K562 (cell line): Measurements from ENCODE around the gene ZNF358. TPM values are rescaled to one million over a fixed set of nuclear protein-coding genes. Genes with fewer than 3 reads are reported as not detected.

Experiments
- ARID1B ChIP-seq: fragments of 450-650 bp; IDR thresholded peaks from 2 replicates; pipeline ENCODE4 v1.6.1; 2016; ENCODE audit warnings: antibody characterized with exemption, mild to moderate bottlenecking, inconsistent platforms
- CAMTA2 ChIP-seq: fragments of 250-450 bp; sonication (Bioruptor Pico); conservative IDR thresholded peaks from 2 replicates; pipeline ENCODE4 v1.5.1; 2022
- CC2D1A ChIP-seq: fragments of 450-650 bp; IDR thresholded peaks from 2 replicates; pipeline ENCODE4 v1.6.1; 2017; ENCODE audit warnings: mild to moderate bottlenecking
- ETV5 ChIP-seq: sonication (generic); formaldehyde crosslinking; IDR thresholded peaks from 2 replicates; pipeline ENCODE4 v1.4.0; 2020; ENCODE audit warnings: low read depth, mild to moderate bottlenecking, missing genetic modification reagents
- HLTF ChIP-seq: fragments of 450-650 bp; IDR thresholded peaks from 2 replicates; pipeline ENCODE4 v1.6.1; 2016
- L3MBTL2 ChIP-seq: fragments of 450-650 bp; IDR thresholded peaks from 2 replicates; pipeline ENCODE4 v1.6.1; 2016; ENCODE audit warnings: mild to moderate bottlenecking, moderate library complexity
- MAFG ChIP-seq: fragments of 450-650 bp; conservative IDR thresholded peaks from 2 replicates; pipeline ENCODE4 v1.6.1; 2016; ENCODE audit warnings: missing genetic modification characterization, missing compliant biosample characterization
- NCOR1 ChIP-seq: fragments of 450-650 bp; IDR thresholded peaks from 2 replicates; pipeline ENCODE4 v1.6.1; 2016; ENCODE audit warnings: mild to moderate bottlenecking, moderate library complexity
- RAD21 ChIP-seq, 2 experiments: fragments of 250-450 bp in 1 of 2; fragments of 450-650 bp in 1 of 2; sonication (Bioruptor Pico) in 1 of 2; formaldehyde crosslinking in 1 of 2; IDR thresholded peaks in 1 of 2; conservative IDR thresholded peaks in 1 of 2; 2 replicates each; pipeline versions ENCODE4 v1.4.0 to v1.8.0; 2020 to 2022; ENCODE audit warnings: mild to moderate bottlenecking in 2 of 2, moderate library complexity in 1 of 2
- SRSF9 ChIP-seq: fragments of 200-400 bp; formaldehyde crosslinking; IDR thresholded peaks from 2 replicates; pipeline ENCODE4 v1.6.1; 2017; ENCODE audit warnings: low read depth, low read length, borderline replicate concordance
- STAG1 ChIP-seq: sonication (generic); formaldehyde crosslinking; IDR thresholded peaks from 2 replicates; pipeline ENCODE4 v1.5.0; 2020; ENCODE audit warnings: missing genetic modification reagents, borderline replicate concordance
- ZNF133 ChIP-seq: fragments of 250-450 bp; sonication (Bioruptor Pico); IDR thresholded peaks from 2 replicates; pipeline ENCODE4 v1.4.0; 2020; ENCODE audit warnings: mild to moderate bottlenecking
- ZNF175 ChIP-seq: fragments of 200-800 bp; sonication (Bioruptor generic); IDR thresholded peaks from 2 replicates; pipeline ENCODE4 v1.6.1; 2016; ENCODE audit warnings: low read depth, mild to moderate bottlenecking, missing genetic modification characterization, missing compliant biosample characterization
- polyA plus RNA-seq, 8 experiments: library from polyadenylated mRNA; depleted of rRNA in 4 of 8; stranded (reverse) in 5 of 8; unstranded in 3 of 8; fragments of >200 nt; fragmentation: Nextera tagmentation in 2 of 8; fragmentation: Illumina TruSeq in 1 of 8; extraction: Ambion mirVana in 2 of 8; extraction: Trizol in 1 of 8; gene quantifications; 2 replicates each; pipeline versions ENCODE4 v1.2.1 to v1.2.3, GENCODE V29; 2011 to 2014; ENCODE audit warnings: inconsistent platforms in 1 of 8, missing spikeins in 1 of 8
- total RNA-seq, 7 experiments: library from RNA; depleted of rRNA in 6 of 7; stranded (reverse); fragments of >200 nt in 6 of 7; fragmentation: Illumina TruSeq in 2 of 7; extraction: Trizol in 2 of 7; gene quantifications; 2 replicates each; pipeline versions ENCODE4 v1.2.1 to v1.2.3, GENCODE V29; 2011 to 2021; ENCODE audit warnings: low replicate concordance in 1 of 7
- TF ChIP-seq, protein P1 (sequence below): fragments of 450-650 bp; IDR thresholded peaks from 2 replicates; pipeline ENCODE4 v1.6.1; 2018; ENCODE audit warnings: mild to moderate bottlenecking, low read depth; ENCODE audit not compliant: partially characterized antibody
- TF ChIP-seq, protein P2 (sequence below), 2 experiments: fragments of 450-650 bp; IDR thresholded peaks; 2 replicates each; pipeline ENCODE4 v1.6.1; 2016
- TF ChIP-seq, protein P3 (sequence below): sonication (generic); formaldehyde crosslinking; IDR thresholded peaks from 2 replicates; pipeline ENCODE4 v1.8.1; 2023; ENCODE audit warnings: mild to moderate bottlenecking, missing genetic modification reagents
- TF ChIP-seq, protein P4 (sequence below): fragments of 450-650 bp; IDR thresholded peaks from 2 replicates; pipeline ENCODE4 v1.6.1; 2017; ENCODE audit warnings: antibody characterized with exemption, mild to moderate bottlenecking
- TF ChIP-seq, protein P5 (sequence below): sonication (generic); formaldehyde crosslinking; IDR thresholded peaks from 2 replicates; pipeline ENCODE4 v1.8.0; 2022; ENCODE audit warnings: missing genetic modification reagents, mild to moderate bottlenecking, moderate library complexity, borderline replicate concordance

The ZNF358 gene
- total and polyA plus RNA-seq, 9 of the 15 experiments (the other 6 are each of a cell fraction or from before 2014, with no cell fraction given), result 0.04 to 17.2 (median 4.9) TPM

DNA sequence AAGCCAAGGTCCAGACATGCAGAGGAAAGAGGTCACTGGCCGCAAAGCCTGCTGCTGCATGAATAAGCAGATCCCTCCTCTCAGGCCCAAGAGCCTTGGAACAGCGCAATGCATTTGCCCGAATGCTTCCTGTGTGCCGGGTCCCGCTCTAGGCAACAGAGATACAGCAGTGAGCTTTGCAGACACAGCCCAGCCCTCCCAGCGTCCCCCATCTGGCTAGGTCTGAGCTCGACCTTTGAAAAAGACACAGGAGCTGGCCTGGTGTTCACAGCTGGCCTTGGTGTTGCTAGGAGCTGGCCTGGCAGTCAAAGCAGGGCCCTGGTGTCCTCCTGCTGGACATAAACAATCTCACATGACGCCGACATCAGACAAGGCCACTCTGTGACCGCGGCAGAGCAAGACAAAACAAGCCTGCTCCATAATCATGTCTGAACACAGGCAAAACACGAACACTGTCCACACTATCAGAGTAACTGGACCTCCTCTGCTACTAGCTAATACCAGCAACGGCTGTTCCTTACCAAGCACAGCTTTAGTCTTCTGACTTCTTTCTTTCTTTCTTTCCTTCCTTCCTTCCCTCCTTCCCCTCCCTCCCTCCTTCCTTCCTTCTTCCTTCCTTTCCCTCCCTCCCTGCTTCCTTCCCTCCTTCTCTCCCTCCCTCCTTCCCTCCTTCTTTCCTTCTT lies 21.3 kb upstream of the ZNF358 start (continued):
- TF ChIP-seq ETV5 (CRISPR knock-in tag), result peak; percentile 37; the same call in 1 of the 2 replicates
- TF ChIP-seq ARID1B, result peak; percentile 62; the same call in 1 of the 2 replicates
- TF ChIP-seq, protein P1, sequence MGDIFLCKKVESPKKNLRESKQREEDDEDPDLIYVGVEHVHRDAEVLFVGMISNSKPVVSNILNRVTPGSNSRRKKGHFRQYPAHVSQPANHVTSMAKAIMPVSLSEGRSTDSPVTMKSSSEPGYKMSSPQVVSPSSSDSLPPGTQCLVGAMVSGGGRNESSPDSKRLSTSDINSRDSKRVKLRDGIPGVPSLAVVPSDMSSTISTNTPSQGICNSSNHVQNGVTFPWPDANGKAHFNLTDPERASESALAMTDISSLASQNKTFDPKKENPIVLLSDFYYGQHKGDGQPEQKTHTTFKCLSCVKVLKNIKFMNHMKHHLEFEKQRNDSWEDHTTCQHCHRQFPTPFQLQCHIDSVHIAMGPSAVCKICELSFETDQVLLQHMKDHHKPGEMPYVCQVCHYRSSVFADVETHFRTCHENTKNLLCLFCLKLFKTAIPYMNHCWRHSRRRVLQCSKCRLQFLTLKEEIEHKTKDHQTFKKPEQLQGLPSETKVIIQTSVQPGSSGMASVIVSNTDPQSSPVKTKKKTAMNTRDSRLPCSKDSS, result peak; percentile 38
- TF ChIP-seq, protein P2, sequence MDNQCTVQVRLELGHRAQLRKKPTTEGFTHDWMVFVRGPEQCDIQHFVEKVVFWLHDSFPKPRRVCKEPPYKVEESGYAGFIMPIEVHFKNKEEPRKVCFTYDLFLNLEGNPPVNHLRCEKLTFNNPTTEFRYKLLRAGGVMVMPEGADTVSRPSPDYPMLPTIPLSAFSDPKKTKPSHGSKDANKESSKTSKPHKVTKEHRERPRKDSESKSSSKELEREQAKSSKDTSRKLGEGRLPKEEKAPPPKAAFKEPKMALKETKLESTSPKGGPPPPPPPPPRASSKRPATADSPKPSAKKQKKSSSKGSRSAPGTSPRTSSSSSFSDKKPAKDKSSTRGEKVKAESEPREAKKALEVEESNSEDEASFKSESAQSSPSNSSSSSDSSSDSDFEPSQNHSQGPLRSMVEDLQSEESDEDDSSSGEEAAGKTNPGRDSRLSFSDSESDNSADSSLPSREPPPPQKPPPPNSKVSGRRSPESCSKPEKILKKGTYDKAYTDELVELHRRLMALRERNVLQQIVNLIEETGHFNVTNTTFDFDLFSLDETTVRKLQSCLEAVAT (IDR thresholded peaks at IDR 0.05), result peak; percentile 74 to 87
- no peak for TF ChIP-seq ZNF133 (CRISPR knock-in tag)
- TF ChIP-seq SRSF9, result no peak
- TF ChIP-seq HLTF, result peak; percentile 89; the same call in 1 of the 2 replicates
- no peak for TF ChIP-seq ZNF175 (CRISPR knock-in tag)
- peak in 1 of 2 experiments; percentile 23; a peak in 2 of 4 replicates for TF ChIP-seq RAD21 (CRISPR knock-in tag; conservative IDR thresholded peaks at IDR 0.05 in 1 of 2, IDR thresholded peaks at IDR 0.05 in 1 of 2)
- no peak for TF ChIP-seq CAMTA2 (CRISPR knock-in tag)
- TF ChIP-seq STAG1 (CRISPR knock-in tag), result no peak
- TF ChIP-seq, protein P3, sequence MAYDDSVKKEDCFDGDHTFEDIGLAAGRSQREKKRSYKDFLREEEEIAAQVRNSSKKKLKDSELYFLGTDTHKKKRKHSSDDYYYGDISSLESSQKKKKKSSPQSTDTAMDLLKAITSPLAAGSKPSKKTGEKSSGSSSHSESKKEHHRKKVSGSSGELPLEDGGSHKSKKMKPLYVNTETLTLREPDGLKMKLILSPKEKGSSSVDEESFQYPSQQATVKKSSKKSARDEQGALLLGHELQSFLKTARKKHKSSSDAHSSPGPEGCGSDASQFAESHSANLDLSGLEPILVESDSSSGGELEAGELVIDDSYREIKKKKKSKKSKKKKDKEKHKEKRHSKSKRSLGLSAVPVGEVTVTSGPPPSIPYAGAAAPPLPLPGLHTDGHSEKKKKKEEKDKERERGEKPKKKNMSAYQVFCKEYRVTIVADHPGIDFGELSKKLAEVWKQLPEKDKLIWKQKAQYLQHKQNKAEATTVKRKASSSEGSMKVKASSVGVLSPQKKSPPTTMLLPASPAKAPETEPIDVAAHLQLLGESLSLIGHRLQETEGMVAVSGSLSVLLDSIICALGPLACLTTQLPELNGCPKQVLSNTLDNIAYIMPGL (CRISPR knock-in tag), result no peak
- TF ChIP-seq CC2D1A, result peak; percentile 44; the same call in 1 of the 2 replicates
- TF ChIP-seq, protein P4, sequence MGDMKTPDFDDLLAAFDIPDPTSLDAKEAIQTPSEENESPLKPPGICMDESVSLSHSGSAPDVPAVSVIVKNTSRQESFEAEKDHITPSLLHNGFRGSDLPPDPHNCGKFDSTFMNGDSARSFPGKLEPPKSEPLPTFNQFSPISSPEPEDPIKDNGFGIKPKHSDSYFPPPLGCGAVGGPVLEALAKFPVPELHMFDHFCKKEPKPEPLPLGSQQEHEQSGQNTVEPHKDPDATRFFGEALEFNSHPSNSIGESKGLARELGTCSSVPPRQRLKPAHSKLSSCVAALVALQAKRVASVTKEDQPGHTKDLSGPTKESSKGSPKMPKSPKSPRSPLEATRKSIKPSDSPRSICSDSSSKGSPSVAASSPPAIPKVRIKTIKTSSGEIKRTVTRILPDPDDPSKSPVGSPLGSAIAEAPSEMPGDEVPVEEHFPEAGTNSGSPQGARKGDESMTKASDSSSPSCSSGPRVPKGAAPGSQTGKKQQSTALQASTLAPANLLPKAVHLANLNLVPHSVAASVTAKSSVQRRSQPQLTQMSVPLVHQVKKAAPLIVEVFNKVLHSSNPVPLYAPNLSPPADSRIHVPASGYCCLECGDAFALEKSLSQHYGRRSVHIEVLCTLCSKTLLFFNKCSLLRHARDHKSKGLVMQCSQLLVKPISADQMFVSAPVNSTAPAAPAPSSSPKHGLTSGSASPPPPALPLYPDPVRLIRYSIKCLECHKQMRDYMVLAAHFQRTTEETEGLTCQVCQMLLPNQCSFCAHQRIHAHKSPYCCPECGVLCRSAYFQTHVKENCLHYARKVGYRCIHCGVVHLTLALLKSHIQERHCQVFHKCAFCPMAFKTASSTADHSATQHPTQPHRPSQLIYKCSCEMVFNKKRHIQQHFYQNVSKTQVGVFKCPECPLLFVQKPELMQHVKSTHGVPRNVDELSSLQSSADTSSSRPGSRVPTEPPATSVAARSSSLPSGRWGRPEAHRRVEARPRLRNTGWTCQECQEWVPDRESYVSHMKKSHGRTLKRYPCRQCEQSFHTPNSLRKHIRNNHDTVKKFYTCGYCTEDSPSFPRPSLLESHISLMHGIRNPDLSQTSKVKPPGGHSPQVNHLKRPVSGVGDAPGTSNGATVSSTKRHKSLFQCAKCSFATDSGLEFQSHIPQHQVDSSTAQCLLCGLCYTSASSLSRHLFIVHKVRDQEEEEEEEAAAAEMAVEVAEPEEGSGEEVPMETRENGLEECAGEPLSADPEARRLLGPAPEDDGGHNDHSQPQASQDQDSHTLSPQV, result peak; percentile 84
- TF ChIP-seq, protein P5, sequence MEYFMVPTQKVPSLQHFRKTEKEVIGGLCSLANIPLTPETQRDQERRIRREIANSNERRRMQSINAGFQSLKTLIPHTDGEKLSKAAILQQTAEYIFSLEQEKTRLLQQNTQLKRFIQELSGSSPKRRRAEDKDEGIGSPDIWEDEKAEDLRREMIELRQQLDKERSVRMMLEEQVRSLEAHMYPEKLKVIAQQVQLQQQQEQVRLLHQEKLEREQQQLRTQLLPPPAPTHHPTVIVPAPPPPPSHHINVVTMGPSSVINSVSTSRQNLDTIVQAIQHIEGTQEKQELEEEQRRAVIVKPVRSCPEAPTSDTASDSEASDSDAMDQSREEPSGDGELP (CRISPR knock-in tag), result peak; percentile 94
- TF ChIP-seq MAFG, result 0 out of 2 replicates have a peak, but pooled peaks have one; percentile 30
- TF ChIP-seq NCOR1, result peak; percentile 72
- TF ChIP-seq L3MBTL2, result peak; percentile 83
